Stimulated activated naive CD4-positive, alpha-beta T cell treated with Interleukin-2 at 50 U/mL for 16 hours (primary cell): Measurements from ENCODE around the gene CEP128.

ENCODE experiments used
- DNase-seq: peaks from one replicate; lab custom pipeline; 2025; lab: John Stamatoyannopoulos, UW

Gene CEP128

DNA sequence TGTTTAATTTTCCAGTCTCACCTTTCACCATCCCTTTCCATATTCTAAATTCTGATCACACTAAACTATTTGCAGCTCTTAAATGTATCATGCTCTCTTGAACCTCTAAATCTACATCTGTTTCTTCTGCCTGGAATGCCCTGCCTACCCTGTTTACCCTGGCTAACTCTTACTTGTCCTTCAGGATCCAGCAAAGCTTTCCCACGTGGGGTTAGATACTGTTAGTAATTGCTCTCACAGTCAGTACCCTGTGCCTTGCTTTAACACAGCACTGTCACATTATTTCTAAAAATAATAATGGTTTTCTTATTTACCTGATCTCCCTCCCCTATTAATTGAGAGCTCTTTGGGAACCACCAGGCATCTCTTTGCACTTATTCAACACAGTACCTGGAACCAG, 333.0 kb downstream of the CEP128 start:
- no peak for DNase-seq

DNA sequence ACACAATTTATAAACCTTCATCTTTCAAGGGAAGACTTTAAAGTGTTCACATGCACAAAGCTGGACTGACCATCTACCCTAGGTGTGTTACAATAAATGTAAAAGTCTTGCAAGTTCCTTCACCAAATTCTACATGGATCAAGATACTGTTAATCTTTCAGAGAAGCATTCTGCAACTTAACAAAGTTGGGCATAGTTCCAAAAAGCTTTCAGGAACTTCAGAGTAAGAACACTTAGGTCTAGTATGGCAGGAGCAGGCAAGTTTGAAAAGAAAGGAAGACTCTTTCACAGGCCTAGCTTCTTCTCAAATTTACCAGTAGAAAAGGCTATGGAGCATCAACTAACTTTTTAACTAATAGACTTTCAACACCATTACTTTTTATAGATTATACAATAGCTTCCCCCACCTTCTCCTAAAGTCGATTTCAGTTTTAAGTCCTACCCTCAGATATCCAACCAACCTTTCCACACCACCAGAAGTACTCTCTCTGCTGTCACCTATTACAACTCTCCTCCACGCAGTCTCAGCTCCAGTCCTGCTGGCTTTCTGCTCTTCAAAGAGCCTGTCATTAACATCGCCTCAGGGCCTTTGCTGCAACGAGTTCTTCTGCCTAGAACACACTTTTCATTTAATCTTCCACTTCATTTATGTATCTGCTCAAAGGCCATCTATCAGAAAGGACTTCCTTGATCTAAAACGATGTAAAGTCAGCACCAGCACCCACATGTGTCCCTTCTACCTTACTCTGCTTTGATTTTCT, 333.9 kb downstream of the CEP128 start:
- no peak for DNase-seq

DNA sequence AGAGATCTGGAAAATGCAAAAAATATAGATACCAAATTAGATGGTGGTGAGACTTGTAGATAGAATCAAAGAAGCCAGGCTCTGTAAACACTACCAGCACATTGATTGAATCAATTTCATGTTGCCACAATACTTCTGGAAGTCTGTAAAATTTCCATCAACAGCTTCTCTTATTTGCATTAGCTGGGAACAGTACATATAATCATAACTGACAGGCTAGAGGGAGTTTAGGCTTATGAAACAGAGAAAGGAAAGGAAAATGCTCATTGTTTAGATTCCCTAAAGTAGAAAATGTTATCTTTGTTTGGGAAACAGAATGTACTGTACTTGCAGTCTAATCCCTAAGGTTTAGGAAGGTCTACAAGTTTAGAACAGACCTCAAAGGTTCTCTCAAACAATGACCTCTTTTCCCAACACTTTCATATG, 335.2 kb downstream of the CEP128 start:
- no peak for DNase-seq

DNA sequence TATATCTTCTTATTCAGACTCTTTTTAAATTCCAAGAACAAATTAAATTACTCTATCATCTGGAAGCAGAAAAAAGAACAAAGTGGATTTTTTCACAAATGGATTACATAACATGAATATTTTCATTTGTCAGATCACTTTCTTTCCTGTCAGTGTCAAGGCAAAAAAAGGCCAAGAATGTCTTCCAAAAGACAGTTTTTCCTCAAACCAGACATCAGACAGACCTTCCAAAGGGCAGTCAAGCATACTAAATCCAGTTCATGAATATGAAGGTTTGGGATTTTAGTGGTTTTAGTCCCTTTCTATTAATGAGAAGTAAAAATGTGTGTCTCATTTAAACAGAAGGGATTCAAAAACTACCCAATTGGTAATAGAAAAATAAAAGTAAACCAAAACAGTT, 336.0 kb downstream of the CEP128 start:
- DNase-seq, result no peak

DNA sequence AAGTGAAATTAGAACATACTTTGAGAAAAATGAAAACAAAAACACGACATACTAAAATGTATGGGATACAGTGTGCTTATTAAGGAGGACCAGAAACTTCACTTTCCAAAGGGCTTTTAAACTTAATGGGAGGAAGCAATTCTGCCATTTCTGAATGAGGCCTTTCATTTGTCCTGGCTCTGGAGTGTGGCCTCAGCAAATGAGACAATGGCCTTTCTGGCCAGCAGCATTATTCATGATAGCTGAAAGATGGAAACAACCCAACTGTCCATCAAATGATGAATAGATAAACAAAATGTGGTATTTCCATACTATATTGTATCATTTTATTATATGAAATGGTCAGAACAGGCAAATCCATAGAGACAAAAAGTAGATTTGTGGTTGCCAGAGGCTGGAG, 338.6 kb downstream of the CEP128 start:
- DNase-seq, result no peak

DNA sequence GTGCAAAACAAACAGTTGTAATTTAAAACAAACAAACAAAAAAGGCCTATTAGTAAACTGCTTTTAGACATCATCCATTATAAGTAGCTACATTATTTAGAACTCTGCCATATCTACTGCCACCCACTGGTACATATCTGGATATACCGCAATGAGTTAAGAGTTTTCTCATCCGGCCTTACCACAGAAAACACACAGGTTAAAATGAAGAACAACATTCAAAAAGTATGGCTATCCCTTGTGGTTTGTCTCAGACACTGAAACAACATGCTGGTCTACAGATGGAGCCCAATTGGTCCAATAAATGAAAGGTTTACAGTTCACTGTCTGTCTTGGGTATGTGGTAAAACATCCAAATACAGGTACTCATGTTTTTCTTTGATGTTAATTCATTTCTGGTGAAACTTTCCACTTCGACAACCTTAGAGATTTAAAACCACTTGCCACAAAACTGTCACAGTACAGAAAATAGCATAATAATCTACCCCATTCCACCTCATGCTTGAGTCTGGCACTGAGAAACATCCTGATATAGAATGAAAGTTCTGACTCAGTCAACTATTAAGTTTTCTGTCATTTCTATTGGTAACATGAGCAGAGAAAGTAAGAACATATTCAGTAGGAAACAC, 354.3 kb downstream of the CEP128 start:
- no peak for DNase-seq

DNA sequence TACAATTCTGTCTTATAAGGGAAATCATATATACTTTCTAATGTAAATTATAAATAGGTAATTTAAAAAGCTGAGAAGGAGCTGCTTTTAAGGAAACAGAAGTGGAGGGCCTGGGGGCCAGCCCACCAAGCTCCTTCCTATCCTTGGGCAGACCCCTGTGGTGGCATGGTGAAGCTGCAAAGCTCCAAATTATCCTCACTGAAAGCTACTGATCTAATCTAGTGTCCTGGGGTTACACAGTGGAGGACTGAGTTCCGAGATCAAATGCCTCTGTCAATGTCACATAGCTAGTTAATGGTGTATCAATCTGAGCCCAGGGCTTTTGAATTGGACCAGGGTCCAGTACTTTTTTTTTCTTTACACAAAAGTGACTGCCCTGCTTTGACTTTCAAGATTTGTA, 355.4 kb downstream of the CEP128 start:
- no peak for DNase-seq

DNA sequence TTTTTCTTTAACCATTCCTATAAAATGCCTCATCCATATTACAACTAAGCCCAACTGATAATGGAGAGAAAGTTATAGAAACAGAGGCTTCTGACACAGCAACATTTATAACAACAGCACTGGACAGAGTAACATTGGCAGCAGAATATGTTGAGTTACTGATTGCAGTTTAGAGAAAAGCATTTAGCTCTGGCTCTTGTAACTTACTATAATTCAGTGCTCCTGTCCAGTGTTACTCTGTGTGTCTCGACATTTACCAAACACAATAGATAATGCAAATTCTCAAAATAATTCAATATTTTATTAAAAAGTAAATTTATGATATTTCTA, 356.1 kb downstream of the CEP128 start:
- DNase-seq, result no peak

DNA sequence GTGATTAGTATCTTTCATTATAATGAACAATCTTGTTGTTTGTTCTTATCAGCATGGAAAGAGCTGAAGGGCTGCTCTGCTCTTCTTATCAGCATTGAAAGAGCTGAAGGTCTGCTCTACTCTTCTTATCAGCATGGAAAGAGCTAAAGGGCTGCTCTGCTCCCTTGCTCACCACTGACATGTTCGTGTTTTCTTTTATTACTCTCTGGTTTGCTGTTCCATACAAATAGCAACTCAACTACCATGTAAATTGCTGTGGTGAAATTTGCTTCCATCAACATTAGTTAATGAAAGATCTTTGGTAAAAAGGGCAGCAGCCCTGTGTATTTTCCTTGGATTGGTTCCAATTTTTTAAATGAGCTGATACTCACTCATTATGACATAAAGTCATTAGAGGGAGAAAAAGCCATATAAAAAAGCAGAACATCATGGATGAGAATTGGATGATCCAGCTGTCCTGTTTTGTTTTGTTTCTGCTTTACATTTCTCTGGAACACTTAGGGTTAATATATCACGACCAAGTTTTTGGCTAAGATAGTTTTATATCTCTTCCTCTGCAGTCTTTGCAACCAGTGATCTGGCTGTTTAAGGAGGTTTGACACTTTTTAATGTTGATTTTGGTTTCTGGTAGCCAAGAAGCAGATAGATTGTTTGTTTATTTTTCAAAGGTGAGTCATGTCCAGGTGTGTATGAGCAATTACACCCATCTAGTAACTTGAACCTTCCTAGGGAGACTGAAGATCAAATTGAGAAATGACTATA, 356.6 kb downstream of the CEP128 start:
- DNase-seq, result no peak

DNA sequence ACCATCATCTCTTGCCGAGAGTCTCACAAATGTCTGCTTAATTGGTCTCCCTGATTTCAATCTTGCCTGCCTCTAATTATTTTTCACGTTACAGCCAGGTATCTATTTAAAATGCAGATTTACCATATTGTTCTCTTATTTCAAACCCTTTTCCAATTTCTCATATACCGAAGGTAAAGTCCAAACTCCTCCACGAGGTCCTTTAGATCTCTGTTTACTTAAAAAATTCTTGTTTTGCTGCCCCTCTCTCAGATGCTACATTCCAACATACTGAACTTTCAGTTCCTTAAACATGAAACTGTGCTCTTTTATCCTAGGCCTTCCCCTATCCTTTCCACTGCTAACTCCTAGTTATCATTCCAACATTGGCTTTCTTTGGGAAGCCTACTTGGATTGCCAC, 363.9 kb downstream of the CEP128 start:
- no peak for DNase-seq

DNA sequence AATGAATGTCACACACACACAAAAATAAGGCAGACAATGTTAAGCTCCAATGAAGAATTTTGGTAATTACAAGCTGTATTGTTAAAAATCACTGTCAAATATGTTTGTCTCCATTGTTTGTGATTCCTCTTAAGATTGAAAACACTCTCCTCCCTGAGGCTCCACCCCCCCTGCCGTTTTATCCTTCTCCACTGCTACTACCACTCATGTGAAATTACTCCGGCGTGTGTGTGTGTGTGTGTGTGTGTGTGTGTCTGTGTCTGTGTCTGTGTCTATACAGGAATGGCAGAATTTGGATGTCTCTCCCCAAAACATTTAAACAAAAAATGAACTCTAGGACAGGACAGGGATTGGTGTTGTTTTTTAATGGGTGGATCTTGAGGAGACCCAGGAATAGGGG, 365.1 kb downstream of the CEP128 start:
- no peak for DNase-seq

DNA sequence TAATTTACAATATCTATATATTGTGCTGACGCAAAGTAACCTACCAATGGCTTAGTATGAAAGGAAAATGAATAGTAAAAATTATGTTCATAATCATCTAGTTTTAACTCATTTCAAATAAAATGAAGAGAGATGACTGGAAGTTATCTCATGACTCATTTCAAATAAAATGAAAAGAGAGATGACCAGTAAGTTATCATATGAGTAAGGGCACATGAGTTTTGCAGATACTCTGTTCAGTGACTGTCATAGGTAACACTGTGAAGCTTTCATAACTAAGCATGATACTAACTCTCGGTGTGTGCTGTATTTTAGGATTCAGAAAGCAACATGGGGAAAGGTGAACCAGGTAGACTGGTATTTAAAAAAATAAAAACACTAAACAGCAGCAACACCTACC, 365.8 kb downstream of the CEP128 start:
- DNase-seq, result no peak

DNA sequence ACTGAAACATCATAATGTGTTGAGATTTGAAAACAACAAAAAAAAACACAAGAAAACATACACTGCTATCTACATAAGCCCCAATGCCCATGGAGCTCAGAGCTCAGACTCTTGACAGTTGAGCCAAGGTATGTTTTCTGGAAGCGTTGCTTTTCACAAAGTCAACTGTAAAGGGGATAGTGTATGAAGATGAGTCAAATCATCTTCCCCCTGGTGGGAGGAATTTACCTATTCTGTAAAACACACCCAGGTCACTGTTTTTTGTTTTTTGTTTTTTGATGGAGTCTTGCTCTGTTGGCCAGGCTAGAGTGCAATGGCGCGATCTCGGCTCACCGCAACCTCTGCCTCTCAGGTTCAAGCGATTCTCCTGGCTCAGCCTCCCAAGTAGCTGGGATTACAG, 368.9 kb downstream of the CEP128 start:
- DNase-seq, result no peak

DNA sequence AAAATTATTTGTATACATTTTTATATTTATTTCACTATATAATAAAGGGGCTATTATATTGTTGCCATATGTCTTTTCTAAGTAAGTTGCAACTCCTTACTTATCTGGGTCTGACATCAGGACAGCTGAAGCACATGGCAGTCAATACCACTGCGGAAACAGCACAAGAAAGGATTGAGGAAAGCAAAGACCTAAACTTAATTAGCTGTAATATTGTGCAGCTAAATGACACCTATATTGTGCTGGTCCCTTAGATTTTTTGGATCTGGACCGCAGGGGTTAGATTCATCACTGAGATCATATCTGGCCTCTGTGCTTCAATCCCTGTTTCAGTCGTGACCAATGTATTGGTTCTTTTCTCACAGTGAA, 370.6 kb downstream of the CEP128 start:
- DNase-seq, result no peak

DNA sequence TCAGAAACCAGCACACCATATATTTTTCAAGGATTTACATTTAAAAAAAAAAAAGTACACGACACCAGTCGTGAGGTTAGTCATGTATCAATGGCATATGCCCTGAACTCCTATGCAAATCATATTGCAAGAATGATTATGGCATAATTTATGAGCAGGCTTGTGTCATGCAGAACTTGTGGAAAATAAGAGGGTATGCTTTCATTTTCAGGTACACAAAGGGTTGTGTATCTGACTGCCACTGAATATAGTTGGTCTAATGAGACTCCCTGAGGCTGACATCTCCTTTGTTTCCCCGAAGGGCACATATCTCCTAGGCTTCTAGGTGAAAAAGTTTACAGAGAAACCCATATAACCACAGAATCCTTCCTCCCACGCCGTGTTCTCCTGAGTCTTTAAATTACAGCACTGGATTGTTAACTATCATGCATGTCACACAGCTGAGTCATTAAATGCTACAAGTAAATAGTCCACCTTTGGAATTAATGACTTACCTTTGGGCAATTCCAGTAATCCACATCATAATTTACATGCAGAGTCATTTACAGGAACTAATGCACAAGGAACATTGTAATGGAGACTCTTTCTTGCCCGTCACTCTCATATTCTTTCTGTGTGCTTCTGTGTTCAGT, 373.5 kb downstream of the CEP128 start:
- DNase-seq, result no peak

DNA sequence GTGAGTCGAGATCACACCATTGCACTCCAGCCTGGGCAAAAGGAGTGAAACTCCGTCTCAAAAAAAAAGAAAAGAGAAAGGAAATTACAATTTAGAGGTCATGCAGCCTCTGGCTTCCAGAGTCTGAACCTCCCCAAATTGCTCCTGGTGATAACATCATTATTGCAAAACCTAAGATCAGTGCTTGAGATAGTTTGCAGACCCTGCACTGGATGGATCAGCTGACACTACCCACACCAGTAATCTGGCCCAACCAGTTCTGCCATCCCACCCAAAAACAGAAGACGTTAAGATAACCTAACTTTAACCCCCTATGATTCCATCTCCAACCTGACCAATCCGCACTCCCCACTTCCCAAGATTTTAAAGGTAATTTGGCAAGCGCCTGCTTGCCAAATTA, 376.5 kb downstream of the CEP128 start:
- no peak for DNase-seq

DNA sequence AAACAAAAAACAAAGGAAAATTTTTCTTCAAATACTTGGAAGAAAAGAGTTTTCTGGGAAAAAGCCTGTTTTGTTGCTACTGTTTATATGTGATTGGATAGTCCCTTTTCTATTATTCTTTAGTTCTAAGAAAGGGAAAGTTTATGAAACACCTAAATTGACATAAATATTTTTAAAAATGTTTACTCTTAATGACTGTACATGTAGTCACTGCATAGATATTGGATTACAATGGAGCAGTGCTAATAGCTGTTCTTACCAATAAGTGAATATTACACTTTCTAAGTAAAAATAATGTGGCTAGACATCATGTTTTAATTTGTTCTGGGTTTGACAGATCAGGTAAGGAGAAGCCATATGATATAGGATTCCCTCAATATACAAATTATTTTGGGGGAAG, 377.5 kb downstream of the CEP128 start:
- DNase-seq, result no peak

DNA sequence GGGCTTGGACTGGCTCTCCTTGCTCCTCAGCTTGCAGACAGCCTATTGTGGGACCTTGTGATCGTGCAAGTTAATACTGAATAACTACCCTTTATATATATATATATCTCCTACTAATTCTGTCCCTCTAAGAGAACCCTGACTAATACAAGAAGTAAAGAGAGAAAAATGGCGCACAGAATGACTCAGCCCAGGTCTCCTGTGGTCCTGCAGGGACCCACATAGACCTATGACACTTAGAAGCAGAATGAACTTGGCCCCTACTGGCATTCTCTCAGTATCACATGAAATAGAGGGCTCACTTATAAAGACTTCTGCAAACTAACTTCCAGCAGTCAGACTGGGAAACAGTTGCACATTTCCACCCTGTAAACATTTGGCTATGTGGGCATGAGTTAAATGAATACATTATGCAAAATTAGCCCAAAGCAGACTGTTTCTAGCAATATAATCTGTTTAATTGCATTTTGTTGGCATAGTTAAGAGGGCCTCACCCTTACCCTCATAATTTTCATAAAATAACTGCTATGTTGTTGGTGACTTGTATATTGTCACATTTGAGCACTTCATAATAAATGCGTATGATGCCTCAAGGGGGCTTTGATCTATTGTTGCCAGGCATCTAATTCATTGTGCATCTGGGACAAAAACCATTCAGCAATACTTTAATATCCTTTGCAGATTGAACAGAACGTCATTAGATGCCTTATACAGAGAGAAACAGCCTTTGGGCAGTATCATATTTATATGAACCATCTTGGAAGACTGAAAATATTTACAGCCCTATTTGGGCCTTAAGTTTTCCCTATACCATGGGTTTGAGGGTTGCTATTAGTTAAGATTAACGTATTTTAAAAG, 380.5 kb downstream of the CEP128 start:
- DNase-seq, result no peak

DNA sequence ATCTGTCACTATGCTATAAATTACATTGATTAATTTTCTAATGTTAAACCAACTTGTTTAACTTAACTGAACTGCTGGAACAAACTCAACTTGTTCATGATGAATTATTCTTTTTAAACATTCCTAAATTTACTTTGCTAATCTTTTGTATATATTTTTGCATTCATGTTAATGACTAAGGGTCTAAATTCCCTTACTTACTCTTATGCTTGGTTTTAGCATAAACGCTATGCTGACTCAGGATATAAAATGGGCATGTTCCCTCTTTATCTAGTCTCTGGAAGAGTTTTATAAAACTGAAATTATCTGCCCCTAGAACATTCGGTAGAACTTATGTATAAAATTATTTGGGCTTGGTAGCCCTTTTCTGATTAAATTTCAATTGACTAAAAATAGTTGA, 387.4 kb downstream of the CEP128 start:
- no peak for DNase-seq

DNA sequence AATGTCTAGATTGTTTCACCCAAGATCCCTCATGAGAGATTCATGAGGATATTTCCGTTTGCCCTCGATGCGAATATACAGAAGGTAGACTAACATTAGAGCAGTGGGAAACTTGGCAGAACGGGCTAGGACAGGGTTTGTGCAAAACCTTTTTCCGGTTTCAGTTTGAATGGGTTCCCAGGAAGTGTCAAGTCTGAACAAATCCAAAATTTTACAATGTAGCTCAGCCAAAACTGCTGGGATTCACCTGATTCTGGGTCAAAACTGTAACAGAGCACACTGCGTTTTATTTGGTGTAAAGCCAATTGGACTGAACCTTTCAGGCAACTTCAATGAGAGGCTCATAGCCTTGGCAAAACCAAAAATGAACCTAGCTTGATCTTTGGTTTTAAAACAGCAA, 392.4 kb downstream of the CEP128 start:
- DNase-seq, result no peak

DNA sequence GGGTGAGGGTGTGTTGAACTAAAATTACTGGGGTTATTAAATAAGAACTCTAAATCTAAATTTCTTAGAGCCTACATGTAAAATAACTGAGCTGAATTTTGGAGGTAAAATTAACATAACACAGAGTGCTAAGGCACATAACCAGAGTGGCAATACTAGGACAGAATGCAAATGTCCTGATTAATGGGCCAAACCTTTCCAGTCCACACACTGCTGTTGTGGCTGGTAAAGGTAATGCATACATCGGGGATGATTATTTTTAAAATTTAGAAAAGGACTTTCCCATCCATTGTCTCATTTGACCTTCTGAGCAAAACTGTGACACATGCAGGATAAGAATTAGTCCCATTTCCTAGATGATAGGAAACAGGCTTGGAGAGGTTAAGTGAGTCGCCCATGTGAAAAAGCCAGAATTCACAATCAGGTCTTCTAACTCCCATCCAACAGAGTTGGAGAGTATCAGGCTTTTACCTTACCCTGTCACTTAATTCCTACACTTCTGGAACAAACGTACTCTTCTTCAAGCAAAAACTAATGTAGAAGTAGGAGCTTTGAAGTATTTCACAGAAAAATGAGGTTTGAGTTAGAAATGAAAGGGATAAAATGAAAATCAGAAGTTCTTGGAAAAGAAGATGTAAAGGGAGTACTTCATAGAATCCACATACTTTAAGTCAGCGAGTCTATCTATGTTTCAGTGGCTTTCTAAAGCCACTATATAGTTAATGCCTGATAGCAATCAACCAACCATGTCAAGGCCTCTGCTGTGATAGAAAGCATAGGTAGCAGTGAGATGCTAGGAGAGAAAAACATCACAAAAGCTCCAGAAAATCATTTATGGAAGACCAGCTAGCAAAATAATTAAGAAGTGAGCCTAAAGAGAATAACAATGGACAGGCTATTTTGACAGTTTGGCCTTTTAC, 395.3 kb downstream of the CEP128 start:
- DNase-seq, result no peak
